ENCODE results near the gene PRR14L.

The PRR14L gene

DNA sequence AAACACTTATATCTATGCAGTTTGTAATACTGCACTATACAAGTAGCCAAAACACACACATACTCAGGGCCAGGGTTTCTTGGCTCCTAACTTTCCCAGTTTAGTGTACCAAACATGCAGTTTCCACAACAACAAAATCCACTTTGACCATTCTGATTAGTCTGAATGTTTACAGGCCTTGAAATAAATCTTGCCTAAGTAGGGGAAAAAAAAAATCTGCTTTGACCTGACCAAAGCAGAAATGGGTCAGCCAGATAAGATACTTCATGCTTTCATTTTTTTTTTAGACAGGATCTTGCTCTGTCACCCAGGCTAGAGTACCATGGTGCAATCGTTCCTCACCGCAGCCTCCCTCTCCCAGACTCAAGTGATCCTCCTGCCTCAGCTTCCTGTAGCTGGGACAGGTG, 10.1 kb downstream of the PRR14L start:
- no peak for FAIRE-seq
- TF ChIP-seq, protein P1, sequence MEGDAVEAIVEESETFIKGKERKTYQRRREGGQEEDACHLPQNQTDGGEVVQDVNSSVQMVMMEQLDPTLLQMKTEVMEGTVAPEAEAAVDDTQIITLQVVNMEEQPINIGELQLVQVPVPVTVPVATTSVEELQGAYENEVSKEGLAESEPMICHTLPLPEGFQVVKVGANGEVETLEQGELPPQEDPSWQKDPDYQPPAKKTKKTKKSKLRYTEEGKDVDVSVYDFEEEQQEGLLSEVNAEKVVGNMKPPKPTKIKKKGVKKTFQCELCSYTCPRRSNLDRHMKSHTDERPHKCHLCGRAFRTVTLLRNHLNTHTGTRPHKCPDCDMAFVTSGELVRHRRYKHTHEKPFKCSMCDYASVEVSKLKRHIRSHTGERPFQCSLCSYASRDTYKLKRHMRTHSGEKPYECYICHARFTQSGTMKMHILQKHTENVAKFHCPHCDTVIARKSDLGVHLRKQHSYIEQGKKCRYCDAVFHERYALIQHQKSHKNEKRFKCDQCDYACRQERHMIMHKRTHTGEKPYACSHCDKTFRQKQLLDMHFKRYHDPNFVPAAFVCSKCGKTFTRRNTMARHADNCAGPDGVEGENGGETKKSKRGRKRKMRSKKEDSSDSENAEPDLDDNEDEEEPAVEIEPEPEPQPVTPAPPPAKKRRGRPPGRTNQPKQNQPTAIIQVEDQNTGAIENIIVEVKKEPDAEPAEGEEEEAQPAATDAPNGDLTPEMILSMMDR (IDR thresholded peaks at IDR 0.05; ENCODE audit: insufficient read depth, missing control alignments), result no peak
- DNase-seq (ENCODE audit: insufficient read length, low spot score), result no peak

DNA sequence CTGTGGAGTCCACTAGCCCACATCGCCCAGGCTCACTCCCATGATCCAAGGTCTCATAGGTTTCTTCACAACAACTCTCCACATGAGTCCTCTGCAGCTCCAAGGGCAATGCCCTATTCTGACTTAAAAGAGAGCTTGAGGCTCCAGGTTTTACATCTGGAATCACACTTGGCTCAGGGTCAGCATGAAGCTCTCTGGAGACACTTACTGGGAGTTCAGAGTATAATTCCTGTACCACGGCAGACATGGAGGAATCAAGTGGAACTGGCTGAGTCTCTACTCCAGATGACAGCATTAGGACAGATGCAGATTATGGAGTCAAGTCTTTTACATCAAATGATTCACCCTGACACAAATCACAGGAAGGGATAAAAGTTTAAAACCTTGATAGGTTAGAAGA, 11.4 kb downstream of the PRR14L start:
- FAIRE-seq, result no peak
- no peak for DNase-seq (ENCODE audit: insufficient read length, low spot score)
- TF ChIP-seq, protein P1 (IDR thresholded peaks at IDR 0.05; ENCODE audit: insufficient read depth, missing control alignments), result no peak

DNA sequence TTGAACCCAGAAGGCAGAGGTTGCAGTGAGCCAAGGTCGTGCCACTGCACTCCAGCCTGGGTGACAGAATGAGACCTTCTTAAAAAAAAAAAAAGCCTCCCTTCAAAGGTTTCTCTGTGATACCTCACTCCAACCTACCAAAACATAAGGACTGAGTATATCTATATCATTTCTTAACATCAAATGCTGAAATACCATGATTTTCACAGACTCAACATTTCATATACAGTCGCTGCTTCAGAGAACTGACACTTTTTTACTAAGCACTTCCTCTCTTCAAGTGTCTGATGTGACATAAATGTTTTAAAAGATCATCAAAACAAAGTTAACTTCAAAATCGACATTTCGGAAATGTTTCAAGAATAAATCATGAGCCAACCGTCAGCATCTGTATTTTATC, 12.0 kb downstream of the PRR14L start:
- DNase-seq (ENCODE audit: insufficient read length, low spot score), result no peak
- FAIRE-seq, result no peak
- TF ChIP-seq, protein P1 (IDR thresholded peaks at IDR 0.05; ENCODE audit: insufficient read depth, missing control alignments), result no peak

DNA sequence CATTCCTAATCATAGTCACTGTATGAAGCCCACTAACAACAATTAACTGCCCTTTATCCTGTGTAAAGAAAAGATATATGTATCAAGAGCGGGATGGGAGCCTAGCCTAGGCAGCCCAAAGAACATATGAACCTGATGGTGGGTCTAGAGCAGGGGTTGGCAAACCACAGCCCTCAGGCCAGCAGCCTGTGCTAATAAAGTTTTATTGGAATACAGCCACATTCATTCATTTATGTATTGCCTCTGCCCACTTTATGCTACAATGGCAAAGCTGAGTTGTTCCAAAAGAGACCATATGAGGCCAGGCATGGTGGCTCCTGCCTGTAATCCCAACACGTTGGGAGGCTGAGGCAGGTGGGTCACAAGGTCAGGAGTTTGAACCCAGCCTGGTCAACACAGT, 13.5 kb downstream of the PRR14L start:
- TF ChIP-seq, protein P1 (IDR thresholded peaks at IDR 0.05; ENCODE audit: insufficient read depth, missing control alignments), result no peak
- no peak for FAIRE-seq
- DNase-seq (ENCODE audit: insufficient read length, low spot score), result no peak

DNA sequence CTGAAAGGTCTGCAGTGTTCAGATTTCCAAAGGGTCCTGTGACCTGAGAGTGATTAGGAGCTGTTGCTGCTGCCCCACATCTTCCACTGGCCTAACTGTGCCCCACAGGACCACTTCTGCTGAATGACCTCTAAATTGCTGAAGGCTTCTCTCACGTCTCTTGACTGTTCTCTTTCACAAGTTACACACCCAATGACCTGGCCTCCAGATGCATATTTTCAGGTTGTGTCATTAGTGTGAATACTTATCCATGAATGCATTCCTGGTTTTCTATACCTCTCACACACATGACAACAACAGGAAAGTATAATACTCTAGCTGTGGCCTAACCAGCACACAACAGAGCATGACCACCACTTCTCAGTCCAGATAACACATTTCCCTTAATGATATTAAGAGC, 15.4 kb downstream of the PRR14L start:
- FAIRE-seq (no peak), DNase-seq (ENCODE audit: insufficient read length, low spot score) (no peak)
- TF ChIP-seq, protein P1 (IDR thresholded peaks at IDR 0.05; ENCODE audit: insufficient read depth, missing control alignments), result no peak

DNA sequence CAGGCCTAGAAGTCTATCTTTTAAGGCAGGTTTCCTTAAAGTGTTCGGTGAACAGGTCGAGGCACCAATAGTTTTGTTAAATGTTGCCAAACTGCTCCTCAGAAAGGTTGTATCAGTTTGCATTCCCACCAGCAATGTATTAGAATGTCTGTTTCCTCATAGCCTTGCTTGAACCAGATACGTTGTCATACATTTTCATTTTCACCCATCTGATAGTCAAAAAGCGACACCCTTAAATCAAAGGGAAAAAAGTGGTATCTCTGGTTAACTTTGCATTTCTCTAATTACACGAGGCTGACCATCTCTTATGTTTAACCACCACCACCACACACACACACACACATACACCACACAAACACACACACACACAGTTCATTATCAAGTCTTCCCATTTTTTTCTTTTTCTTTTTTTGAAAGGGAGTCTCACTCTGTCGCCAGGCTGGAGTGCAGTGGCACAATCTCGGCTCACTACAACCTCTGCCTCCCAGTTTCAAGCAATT, 16.3 kb downstream of the PRR14L start:
- DNase-seq (ENCODE audit: insufficient read length, low spot score) (no peak), FAIRE-seq (no peak)
- TF ChIP-seq, protein P1 (IDR thresholded peaks at IDR 0.05; ENCODE audit: insufficient read depth, missing control alignments), result no peak

DNA sequence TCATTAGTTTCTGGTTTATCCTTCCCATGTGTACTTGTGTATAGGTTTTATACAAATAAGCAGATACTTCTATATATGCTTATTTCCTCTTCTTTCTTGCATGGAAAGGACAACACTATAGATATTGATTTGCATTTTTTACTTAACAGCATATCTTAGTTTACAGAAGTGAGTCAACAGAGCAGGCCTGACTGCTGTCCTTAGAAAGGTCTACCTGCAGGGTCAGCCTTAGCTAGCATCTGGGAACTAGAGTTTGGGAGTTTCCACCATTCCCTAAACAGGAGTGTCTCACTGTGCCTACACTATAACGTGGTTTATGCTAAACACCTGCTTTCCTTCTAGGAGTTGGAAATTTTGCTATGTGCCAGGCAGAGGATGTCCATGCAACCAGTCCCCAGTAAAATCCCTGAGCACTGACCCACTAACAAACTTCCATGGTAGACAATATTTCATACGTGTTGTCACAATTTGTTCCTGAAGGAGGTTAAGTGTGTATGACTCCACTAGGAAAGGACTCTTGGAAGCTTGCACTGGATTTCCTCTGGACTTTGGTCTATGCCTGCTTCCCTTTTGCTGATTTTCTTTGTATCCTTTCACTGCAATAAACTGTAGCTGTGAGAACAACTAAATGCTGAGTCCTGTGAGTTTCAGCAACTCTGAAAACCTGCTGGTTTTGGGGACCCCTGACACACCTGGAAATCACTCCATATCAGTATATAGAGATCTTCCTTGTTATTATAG, 17.7 kb downstream of the PRR14L start:
- no peak for DNase-seq (ENCODE audit: insufficient read length, low spot score)
- no peak for FAIRE-seq
- TF ChIP-seq, protein P1 (IDR thresholded peaks at IDR 0.05; ENCODE audit: insufficient read depth, missing control alignments), result no peak

Data from D721Med (cell line).